Loucy (cell line): ENCODE results near the gene OXA1L.
"Not testable (repeated sequence)": the region's sequence is repeated elsewhere in the genome, so short reads cannot be mapped to it uniquely, and the experiment has no call there.

ENCODE experiments used
- H2AFZ ChIP-seq: fragments of 200-600 bp; sonication (generic); 2 replicates; pipeline ENCODE4 v1.6.0; 2016; ENCODE audit warnings: antibody characterized with exemption, mild to moderate bottlenecking, low read length, moderate library complexity
- H3F3A ChIP-seq: fragments of 200-600 bp; 2 replicates; pipeline ENCODE4 v1.6.0; 2016; ENCODE audit warnings: antibody characterized with exemption, low read depth, mild to moderate bottlenecking
- H3K27me3 ChIP-seq: fragments of 200-600 bp; sonication (generic); 2 replicates; pipeline ENCODE4 v1.6.1; 2014; ENCODE audit warnings: low read length, mild to moderate bottlenecking; ENCODE audit not compliant: insufficient read depth, poor library complexity, severe bottlenecking
- H3K36me3 ChIP-seq: fragments of 200-600 bp; sonication (generic); 2 replicates; pipeline ENCODE4 v1.6.1; 2016; ENCODE audit warnings: low read length; ENCODE audit not compliant: insufficient read depth
- H3K4me1 ChIP-seq: fragments of 200-600 bp; sonication (generic); 2 replicates; pipeline ENCODE4 v1.5.1; 2014; ENCODE audit warnings: low read length, mild to moderate bottlenecking; ENCODE audit not compliant: insufficient read depth, poor library complexity, severe bottlenecking
- H3K4me2 ChIP-seq: fragments of 200-600 bp; sonication (generic); 2 replicates; pipeline ENCODE4 v1.6.0; 2014; ENCODE audit warnings: antibody characterized with exemption, low read length, low read depth, mild to moderate bottlenecking; ENCODE audit not compliant: poor library complexity, severe bottlenecking
- H3K4me3 ChIP-seq: fragments of 200-600 bp; sonication (generic); 2 replicates; pipeline ENCODE4 v1.5.1; 2014; ENCODE audit warnings: low read length, mild to moderate bottlenecking, mixed read lengths; ENCODE audit not compliant: poor library complexity, severe bottlenecking
- H3K79me2 ChIP-seq: fragments of 200-600 bp; sonication (generic); 2 replicates; pipeline ENCODE4 v1.6.1; 2014; ENCODE audit warnings: low read length; ENCODE audit not compliant: insufficient read depth
- H3K9ac ChIP-seq: fragments of 200-600 bp; sonication (generic); 2 replicates; pipeline ENCODE4 v1.6.0; 2014; ENCODE audit warnings: mild to moderate bottlenecking, low read depth, low read length, moderate library complexity; ENCODE audit not compliant: poor library complexity, severe bottlenecking
- H3K9me2 ChIP-seq: fragments of 200-600 bp; sonication (generic); replicated peaks from 2 replicates; pipeline ENCODE4 v1.6.1; 2016; ENCODE audit warnings: low read depth, low read length, mixed read lengths
- H3K9me3 ChIP-seq: fragments of 200-600 bp; sonication (generic); 2 replicates; pipeline ENCODE4 v1.6.1; 2014; ENCODE audit warnings: mild to moderate bottlenecking, antibody characterized with exemption, low read length, low read depth; ENCODE audit not compliant: insufficient read depth
- H4K20me1 ChIP-seq: fragments of 200-600 bp; sonication (generic); 2 replicates; pipeline ENCODE4 v1.6.0; 2014; ENCODE audit warnings: antibody characterized with exemption, low read length, mild to moderate bottlenecking; ENCODE audit not compliant: insufficient read depth, poor library complexity, severe bottlenecking
- EZH2phosphoT487 ChIP-seq: fragments of 200-600 bp; IDR thresholded peaks from 2 replicates; pipeline ENCODE4 v1.6.1; 2018; ENCODE audit warnings: antibody characterized with exemption, mild to moderate bottlenecking, moderate library complexity, borderline replicate concordance
- TF ChIP-seq, protein P1 (sequence below): fragments of 200-600 bp; sonication (generic); conservative IDR thresholded peaks from 2 replicates; pipeline ENCODE4 v1.5.1; 2014; ENCODE audit warnings: mild to moderate bottlenecking, antibody characterized with exemption, low read length

OXA1L gene

GRCh38 chr14:22786685-22787084 is 20.2 kb downstream of the OXA1L start:
- Histone ChIP-seq H3K4me1 (no peaks in the 10 kb centered on the region), H3K9me3 (no peaks in the 10 kb centered on the region), H3F3A (no peaks in the 10 kb centered on the region), H3K36me3 (no peaks in the 10 kb centered on the region), H2AFZ (no peak overlapping the region), H3K27me3 (no peaks in the 10 kb centered on the region), H3K4me3 (no peak overlapping the region), H3K9ac (no peak overlapping the region), H4K20me1 (no peaks in the 10 kb centered on the region), H3K79me2 (no peaks in the 10 kb centered on the region), H3K9me2 (no peaks in the 10 kb centered on the region), H3K4me2 (no peak overlapping the region)
- no peak for TF ChIP-seq EZH2phosphoT487
- TF ChIP-seq, protein P1, sequence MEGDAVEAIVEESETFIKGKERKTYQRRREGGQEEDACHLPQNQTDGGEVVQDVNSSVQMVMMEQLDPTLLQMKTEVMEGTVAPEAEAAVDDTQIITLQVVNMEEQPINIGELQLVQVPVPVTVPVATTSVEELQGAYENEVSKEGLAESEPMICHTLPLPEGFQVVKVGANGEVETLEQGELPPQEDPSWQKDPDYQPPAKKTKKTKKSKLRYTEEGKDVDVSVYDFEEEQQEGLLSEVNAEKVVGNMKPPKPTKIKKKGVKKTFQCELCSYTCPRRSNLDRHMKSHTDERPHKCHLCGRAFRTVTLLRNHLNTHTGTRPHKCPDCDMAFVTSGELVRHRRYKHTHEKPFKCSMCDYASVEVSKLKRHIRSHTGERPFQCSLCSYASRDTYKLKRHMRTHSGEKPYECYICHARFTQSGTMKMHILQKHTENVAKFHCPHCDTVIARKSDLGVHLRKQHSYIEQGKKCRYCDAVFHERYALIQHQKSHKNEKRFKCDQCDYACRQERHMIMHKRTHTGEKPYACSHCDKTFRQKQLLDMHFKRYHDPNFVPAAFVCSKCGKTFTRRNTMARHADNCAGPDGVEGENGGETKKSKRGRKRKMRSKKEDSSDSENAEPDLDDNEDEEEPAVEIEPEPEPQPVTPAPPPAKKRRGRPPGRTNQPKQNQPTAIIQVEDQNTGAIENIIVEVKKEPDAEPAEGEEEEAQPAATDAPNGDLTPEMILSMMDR = no peak

DNA sequence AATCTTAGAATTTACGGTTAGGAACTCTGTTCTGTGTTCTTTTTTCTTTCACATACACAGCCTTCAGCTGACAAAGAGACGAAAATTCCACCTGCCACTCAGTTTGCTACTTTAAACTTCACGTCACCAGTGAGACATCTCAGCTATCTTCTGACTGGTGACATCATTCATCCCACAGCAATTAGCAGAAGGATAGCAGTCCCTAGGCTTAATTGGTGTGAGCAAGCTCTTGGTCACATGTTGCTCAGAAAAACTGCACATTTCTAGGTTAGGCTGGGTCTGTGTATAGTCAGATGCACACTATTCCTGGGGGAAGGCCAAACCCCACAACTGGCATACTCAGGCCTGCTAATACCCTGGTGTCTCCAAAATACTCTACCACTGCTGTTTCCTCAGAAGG is 24.8 kb downstream of the OXA1L start:
- Histone ChIP-seq H2AFZ (no peak overlapping the region), H3K9me2 (no peaks in the 10 kb centered on the region), H3F3A (no peaks in the 10 kb centered on the region), H3K4me1 (no peaks in the 10 kb centered on the region), H3K4me2 (no peak overlapping the region), H3K36me3 (no peaks in the 10 kb centered on the region), H3K4me3 (no peak overlapping the region), H3K79me2 (no peaks in the 10 kb centered on the region), H3K27me3 (peaks cover 5% of the 10 kb centered on the region), H3K9me3 (no peaks in the 10 kb centered on the region), H3K9ac (no peak overlapping the region), H4K20me1 (no peaks in the 10 kb centered on the region)
- TF ChIP-seq EZH2phosphoT487 = no peak

- H2AFZ ChIP-seq = no peak overlapping the region
- H3K27me3 ChIP-seq = peaks cover 7% of the 10 kb centered on the region
- TF ChIP-seq, protein P1 = no peak
- no peak for TF ChIP-seq EZH2phosphoT487
- H3K79me2 ChIP-seq = no peaks in the 10 kb centered on the region
- H3F3A ChIP-seq = no peaks in the 10 kb centered on the region
- H3K36me3 ChIP-seq = no peaks in the 10 kb centered on the region
- H4K20me1 ChIP-seq = no peaks in the 10 kb centered on the region
- H3K9ac ChIP-seq = no peak overlapping the region
- H3K4me3 ChIP-seq = no peak overlapping the region
- H3K9me2 ChIP-seq = no peaks in the 10 kb centered on the region
- H3K4me1 ChIP-seq = no peaks in the 10 kb centered on the region
- H3K4me2 ChIP-seq = no peak overlapping the region
- H3K9me3 ChIP-seq = no peaks in the 10 kb centered on the region
These were observed 25.7 kb downstream of the OXA1L start for GRCh38 chr14:22792158-22792557.

DNA sequence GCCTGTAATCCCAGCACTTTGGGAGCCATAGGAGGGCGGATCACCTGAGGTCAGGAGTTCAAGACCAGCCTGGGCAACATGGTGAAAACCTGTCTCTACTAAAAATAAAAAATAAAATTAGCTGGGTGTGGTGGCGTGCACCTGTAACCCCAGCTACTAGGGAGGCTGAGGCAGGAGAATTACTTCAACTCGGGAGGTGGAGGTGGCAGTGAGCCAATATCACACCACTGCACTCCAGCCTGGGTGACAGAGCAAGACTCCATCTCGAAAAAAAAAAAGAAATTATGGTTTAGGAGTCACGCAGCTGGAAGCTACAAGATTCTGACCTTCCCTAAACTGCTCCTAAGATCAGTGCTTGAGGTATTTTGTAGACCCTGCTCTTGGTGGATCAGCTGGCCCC is 27.1 kb downstream of the OXA1L start:
- H3K9ac ChIP-seq = not testable (repeated sequence)

More for the DNA sequence above, 27.1 kb downstream of the OXA1L start:
- H3K27me3 ChIP-seq = peaks cover 11% of the 10 kb centered on the region
- not testable (repeated sequence) for H3K4me2 ChIP-seq, H3K4me3 ChIP-seq, H3K79me2 ChIP-seq, H3K9me3 ChIP-seq, H2AFZ ChIP-seq, H3K9me2 ChIP-seq, H4K20me1 ChIP-seq, H3F3A ChIP-seq, H3K4me1 ChIP-seq, H3K36me3 ChIP-seq
